Stomach (tissue), 4 donors: ENCODE results near the gene RPL10.

ENCODE experiments used
- CTCF ChIP-seq, 7 experiments: fragments of 450-650 bp in 4 of 7; fragments of 200-600 bp in 3 of 7; sonication (generic) in 3 of 7; IDR thresholded peaks; one replicate each; pipeline ENCODE4 v1.5.1; 2016 to 2019; ENCODE audit warnings: antibody characterized with exemption in 7 of 7, control low read depth in 2 of 7, mild to moderate bottlenecking in 1 of 7
- EP300 ChIP-seq: sonication (generic); formaldehyde crosslinking; IDR thresholded peaks from one replicate; pipeline ENCODE4 v1.6.1; 2017; ENCODE audit warnings: antibody characterized with exemption
- POLR2A ChIP-seq, 4 donors: fragments of 450-650 bp; IDR thresholded peaks; one replicate each; pipeline ENCODE4 v1.6.1; 2016; ENCODE audit warnings: antibody characterized with exemption in 4 of 4, control low read depth in 2 of 4, mild to moderate bottlenecking in 1 of 4, moderate library complexity in 1 of 4
- POLR2AphosphoS5 ChIP-seq, 3 donors: sonication (generic); formaldehyde crosslinking; IDR thresholded peaks; one replicate each; pipeline ENCODE4 v1.6.1; 2016; ENCODE audit warnings: antibody characterized with exemption in 3 of 3

GRCh38 chrX:154350429-154351182, 47.6 kb upstream of the RPL10 start:
- TF ChIP-seq CTCF (IDR thresholded peaks at IDR 0.05) (no peak), POLR2A (IDR thresholded peaks at IDR 0.05) (no peak), POLR2AphosphoS5 (IDR thresholded peaks at IDR 0.05) (no peak), EP300 (no peak)
